GM12892 (cell line): Measurements from ENCODE around the gene HARS1.

Experiments
- POLR2A ChIP-seq: IDR thresholded peaks from 2 replicates; pipeline ENCODE4 v1.6.1; 2011; ENCODE audit warnings: low read depth, low read length, control low read depth
- POLR2AphosphoS5 ChIP-seq: IDR thresholded peaks from 2 replicates; pipeline ENCODE4 v1.6.1; 2011; ENCODE audit warnings: low read depth, low read length, control low read depth
- TAF1 ChIP-seq: IDR thresholded peaks from 2 replicates; pipeline ENCODE4 v1.6.1; 2011; ENCODE audit warnings: low read depth, mild to moderate bottlenecking, control low read depth, low read length, borderline replicate concordance

- no peak; the same call in 1 of the 2 replicates for TF ChIP-seq POLR2A
- no peak for TF ChIP-seq POLR2AphosphoS5
- TF ChIP-seq TAF1, result no peak
These were observed 16.6 kb upstream of the HARS1 start for GRCh38 chr5:140707812-140708211.
